ENCODE results near the gene MAGI2. TPM values are rescaled to one million over a fixed set of nuclear protein-coding genes. Genes with fewer than 3 reads are reported as not detected.

Gene MAGI2
- total and polyA plus RNA-seq, 8 donors: 6.1 to 9.2 (median 7.1) TPM

- no peak overlapping the region for H3K27ac ChIP-seq
- no peaks in the 10 kb centered on the region for H3K9me3 ChIP-seq
- no peaks in the 10 kb centered on the region for H3K4me1 ChIP-seq
- intact Hi-C loops (cut with DNase I): no loop called here
- no peak for TF ChIP-seq CTCF (IDR thresholded peaks at IDR 0.05)
- no peaks in the 10 kb centered on the region for H3K27me3 ChIP-seq
- H3K36me3 ChIP-seq: no peaks in the 10 kb centered on the region
- DNase-seq: no peak
- H3K4me3 ChIP-seq: no peak overlapping the region
- peak; percentile 21 for ATAC-seq
Observed at GRCh38 chr7:79292834-79293233, 160.6 kb downstream of the MAGI2 start.

- Histone ChIP-seq H3K36me3 (no peaks in the 10 kb centered on the region), H3K4me1 (no peaks in the 10 kb centered on the region), H3K9me3 (no peaks in the 10 kb centered on the region), H3K4me3 (no peak overlapping the region), H3K27ac (no peak overlapping the region), H3K27me3 (no peaks in the 10 kb centered on the region)
- intact Hi-C loops (cut with DNase I): no loop called here
- no peak for TF ChIP-seq CTCF (IDR thresholded peaks at IDR 0.05)
- no peak for DNase-seq
- ATAC-seq: no peak
Observed at GRCh38 chr7:79291498-79291865, 162.0 kb downstream of the MAGI2 start.

- ATAC-seq (no peak), DNase-seq (no peak)
- H3K27ac ChIP-seq: no peak overlapping the region
- no peaks in the 10 kb centered on the region for H3K9me3 ChIP-seq
- no peaks in the 10 kb centered on the region for H3K36me3 ChIP-seq
- TF ChIP-seq CTCF (IDR thresholded peaks at IDR 0.05): no peak
- no peak overlapping the region for H3K4me3 ChIP-seq
- no peaks in the 10 kb centered on the region for H3K27me3 ChIP-seq
- H3K4me1 ChIP-seq: no peaks in the 10 kb centered on the region
- intact Hi-C loops (cut with DNase I): no loop called here
Observed at GRCh38 chr7:79290841-79291497, 162.5 kb downstream of the MAGI2 start.

GRCh38 chr7:79290398-79290797, 163.1 kb downstream of the MAGI2 start:
- Histone ChIP-seq H3K27me3 (no peaks in the 10 kb centered on the region), H3K4me1 (no peaks in the 10 kb centered on the region), H3K27ac (no peak overlapping the region), H3K36me3 (no peaks in the 10 kb centered on the region), H3K4me3 (no peak overlapping the region), H3K9me3 (no peaks in the 10 kb centered on the region)
- TF ChIP-seq CTCF (IDR thresholded peaks at IDR 0.05): no peak
- DNase-seq (no peak), ATAC-seq (no peak)
- intact Hi-C loops (cut with DNase I): no loop called here

- Histone ChIP-seq H3K4me1 (no peaks in the 10 kb centered on the region), H3K27ac (no peak overlapping the region), H3K4me3 (no peak overlapping the region), H3K9me3 (no peaks in the 10 kb centered on the region), H3K36me3 (no peaks in the 10 kb centered on the region), H3K27me3 (no peaks in the 10 kb centered on the region)
- no peak for TF ChIP-seq CTCF (IDR thresholded peaks at IDR 0.05)
- DNase-seq: no peak
- intact Hi-C loops (cut with DNase I): no loop called here
- no peak for ATAC-seq
Observed at GRCh38 chr7:79288655-79289054, 164.8 kb downstream of the MAGI2 start.

All from left lung (tissue), 10 donors.